ENCODE data around the gene ENO1.

The ENO1 gene

DNA sequence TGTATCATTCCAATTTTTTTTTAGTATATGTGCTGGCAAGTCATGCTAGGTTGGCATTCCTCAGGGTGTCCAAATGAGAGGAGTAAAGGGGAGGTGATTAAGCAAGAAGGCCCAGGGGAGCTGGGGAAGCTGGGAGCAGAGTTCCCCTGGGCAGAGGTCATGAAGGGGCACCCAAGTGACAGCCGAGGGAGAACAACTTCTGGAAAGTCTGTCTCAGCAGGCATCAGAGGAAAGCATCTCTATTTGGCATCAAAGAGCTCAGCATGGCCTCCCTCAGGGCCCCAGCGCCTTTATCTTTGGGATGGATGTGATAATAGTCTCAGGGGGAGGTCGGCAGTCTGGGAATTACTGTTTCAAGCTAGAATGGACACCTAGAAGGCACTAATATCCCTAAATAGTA lies 5.0 kb upstream of the ENO1 start:
- TF ChIP-seq, protein P1, sequence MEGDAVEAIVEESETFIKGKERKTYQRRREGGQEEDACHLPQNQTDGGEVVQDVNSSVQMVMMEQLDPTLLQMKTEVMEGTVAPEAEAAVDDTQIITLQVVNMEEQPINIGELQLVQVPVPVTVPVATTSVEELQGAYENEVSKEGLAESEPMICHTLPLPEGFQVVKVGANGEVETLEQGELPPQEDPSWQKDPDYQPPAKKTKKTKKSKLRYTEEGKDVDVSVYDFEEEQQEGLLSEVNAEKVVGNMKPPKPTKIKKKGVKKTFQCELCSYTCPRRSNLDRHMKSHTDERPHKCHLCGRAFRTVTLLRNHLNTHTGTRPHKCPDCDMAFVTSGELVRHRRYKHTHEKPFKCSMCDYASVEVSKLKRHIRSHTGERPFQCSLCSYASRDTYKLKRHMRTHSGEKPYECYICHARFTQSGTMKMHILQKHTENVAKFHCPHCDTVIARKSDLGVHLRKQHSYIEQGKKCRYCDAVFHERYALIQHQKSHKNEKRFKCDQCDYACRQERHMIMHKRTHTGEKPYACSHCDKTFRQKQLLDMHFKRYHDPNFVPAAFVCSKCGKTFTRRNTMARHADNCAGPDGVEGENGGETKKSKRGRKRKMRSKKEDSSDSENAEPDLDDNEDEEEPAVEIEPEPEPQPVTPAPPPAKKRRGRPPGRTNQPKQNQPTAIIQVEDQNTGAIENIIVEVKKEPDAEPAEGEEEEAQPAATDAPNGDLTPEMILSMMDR (IDR thresholded peaks at IDR 0.05; ENCODE audit: low read depth, low read length, missing control alignments): no peak
- no peak overlapping the region for H3K4me3 ChIP-seq (ENCODE audit: low read depth, low read length)
- DNase-seq (ENCODE audit: low read depth): no peak
- in situ Hi-C loops (cut with HindIII; ENCODE audit: low sequenced_read_pairs): no loop called here

DNA sequence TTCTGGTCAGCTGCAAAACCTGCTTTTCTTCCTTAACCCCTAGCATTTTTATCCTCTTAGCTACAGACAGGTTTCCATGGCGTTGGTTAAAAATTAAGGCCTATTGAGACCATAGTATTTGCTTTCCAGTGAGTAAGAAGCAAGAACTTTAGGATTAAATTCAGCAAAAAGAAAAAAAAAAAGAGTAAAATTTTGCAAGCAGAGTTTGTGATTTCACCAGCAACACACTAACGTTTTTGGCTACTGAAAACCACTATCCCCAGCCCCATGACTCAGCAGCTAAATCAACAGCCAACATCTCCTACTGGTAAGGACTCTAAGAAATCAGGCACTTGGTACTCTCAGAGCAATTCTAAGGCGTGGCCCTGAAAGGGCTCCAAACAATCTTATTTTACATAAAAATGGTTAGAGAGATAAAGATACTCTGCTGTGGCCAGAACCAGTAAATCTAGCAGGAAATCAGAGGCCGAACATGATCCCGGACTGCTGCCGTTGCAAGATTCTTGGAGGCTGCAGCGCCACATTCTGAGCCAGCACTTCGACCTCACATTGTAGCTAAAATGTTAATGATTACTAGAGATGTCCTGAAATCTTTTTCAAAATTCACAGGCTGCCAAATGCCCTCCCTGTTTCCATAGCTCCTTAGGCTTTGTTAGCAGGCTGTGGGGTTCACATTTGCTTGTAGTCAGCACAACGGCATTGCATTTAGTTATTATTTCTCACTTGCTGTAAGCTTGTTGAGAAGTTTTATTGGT lies 1.6 kb upstream of the ENO1 start:
- peak; percentile 90 for DNase-seq (ENCODE audit: low read depth)

DNA sequence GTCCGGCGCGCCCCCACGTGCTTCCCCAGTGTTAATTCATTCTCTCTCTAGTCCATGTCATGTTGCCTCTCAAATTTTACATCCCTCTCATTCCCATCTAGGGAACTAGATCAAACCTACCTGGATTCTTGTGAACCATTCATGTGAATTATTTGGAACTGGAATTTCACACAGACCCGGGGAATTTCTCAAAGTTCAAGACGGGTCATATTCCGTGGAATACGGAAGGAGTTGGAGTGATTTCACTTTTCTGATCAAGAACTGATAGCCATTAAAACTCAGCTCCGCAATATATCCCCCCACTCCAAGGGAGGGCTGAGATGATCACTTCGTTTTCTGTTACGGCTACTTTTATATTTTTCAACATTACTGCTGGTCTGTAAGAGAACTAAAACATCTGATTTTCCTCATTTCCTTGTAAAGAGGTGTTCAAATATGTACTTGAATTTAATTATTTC lies 1.0 kb upstream of the ENO1 start:
- in situ Hi-C loops (cut with HindIII; ENCODE audit: low sequenced_read_pairs): no loop called here
- H3K4me3 ChIP-seq (ENCODE audit: low read depth, low read length): peak overlapping the region; percentile 92
- TF ChIP-seq, protein P1 (IDR thresholded peaks at IDR 0.05; ENCODE audit: low read depth, low read length, missing control alignments): peak; percentile 9
- DNase-seq (ENCODE audit: low read depth): no peak

More for the DNA sequence above, 1.6 kb upstream of the ENO1 start:
- H3K4me3 ChIP-seq (ENCODE audit: low read depth, low read length): peak overlapping the region; percentile 92
- TF ChIP-seq, protein P1 (IDR thresholded peaks at IDR 0.05; ENCODE audit: low read depth, low read length, missing control alignments): peak; percentile 1
- in situ Hi-C loops (cut with HindIII; ENCODE audit: low sequenced_read_pairs): no loop called here

DNA sequence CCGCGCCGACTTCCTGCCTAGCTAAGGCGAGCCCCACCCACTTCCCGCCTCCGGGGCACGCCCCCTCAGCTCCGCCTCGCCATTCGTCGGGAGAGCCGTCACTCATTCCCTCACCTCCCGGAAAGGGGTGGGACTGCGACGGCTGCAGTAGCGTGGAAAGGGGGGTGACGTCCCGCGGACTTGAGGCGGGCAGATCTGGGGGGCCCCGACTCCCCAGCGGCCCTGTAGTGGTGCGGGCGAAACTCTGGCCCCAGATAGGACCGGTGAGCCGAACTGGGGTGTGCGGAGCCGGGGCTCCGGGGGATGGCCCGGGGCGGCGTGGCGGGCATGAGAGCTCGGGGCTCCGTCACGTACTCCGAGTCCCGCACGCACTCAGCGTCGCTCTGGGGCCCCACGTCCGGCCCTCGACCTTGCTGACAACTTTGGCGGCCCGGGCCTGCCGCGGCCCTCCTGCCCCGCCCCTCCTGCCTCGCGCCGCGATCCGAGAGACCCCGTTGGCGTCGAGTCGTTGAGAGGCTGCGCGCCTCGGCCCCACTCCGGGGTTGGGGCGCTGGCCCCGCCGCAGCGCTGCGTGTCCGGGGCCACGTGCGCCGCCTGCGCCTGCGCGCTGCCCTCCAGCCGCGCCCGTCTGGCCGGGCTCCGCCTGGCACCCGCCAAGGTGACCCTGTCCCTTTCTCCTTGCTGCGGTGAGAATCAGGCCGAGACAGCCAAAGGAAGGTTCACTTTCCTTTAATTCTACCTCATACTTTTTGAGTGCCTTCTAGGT lies 395 bp upstream of the ENO1 start:
- peak overlapping the region; percentile 92 for H3K4me3 ChIP-seq (ENCODE audit: low read depth, low read length)
- DNase-seq (ENCODE audit: low read depth): peak; percentile 93
- TF ChIP-seq, protein P1 (IDR thresholded peaks at IDR 0.05; ENCODE audit: low read depth, low read length, missing control alignments): no peak
- in situ Hi-C loops (cut with HindIII; ENCODE audit: low sequenced_read_pairs): no loop called here

DNA sequence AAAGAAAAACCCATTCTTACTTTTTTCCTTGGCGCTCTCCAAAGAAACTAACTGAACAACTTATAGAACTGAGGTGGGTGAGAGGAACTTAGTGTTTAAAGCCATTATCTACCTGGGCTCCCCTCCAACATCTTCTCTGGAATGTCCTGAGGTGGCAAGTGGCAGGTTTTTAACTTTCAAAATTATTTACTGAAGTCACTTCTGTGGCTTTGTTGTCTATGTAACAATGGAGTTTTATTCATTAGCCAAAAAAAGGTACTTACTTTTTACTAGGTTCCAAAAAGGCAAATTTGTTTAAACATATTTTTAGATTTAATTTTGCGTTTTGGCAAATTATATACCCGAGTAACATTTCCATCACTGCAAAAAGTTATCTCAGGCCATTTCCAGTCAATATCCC lies 2.4 kb downstream of the ENO1 start:
- TF ChIP-seq, protein P1 (IDR thresholded peaks at IDR 0.05; ENCODE audit: low read depth, low read length, missing control alignments): no peak
- DNase-seq (ENCODE audit: low read depth): no peak
- in situ Hi-C loops (cut with HindIII; ENCODE audit: low sequenced_read_pairs): no loop called here
- H3K4me3 ChIP-seq (ENCODE audit: low read depth, low read length): peak overlapping the region; percentile 92

DNA sequence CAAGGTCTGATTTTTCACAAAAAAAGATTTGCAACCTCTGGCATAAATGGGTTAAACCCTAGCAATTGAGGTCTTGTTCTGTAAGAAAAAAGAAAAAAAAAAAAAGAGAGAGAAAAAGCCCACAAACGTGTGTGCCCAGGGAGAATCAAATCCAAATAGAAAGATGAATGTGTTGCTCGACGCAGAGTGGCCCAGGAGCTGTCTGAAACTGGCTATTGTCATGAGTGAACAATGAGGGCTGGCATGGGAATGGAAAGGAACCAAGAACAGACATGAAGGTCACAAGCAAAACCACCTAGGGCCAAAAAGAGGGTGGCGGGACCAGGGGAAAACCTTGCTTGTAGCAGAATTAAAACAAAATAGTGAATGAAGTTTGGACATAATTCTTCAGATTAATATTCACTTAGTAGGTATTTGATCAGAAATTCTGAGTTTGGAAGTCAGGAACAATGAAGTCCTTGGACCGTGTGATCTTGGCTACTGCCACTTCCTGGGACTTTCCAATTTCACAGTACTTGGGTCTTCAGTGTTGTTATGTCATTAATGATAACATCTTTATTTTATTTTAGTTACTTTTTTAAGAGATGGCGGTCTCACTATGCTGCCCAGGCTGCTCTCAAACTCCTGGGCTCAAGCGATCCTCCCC lies 3.1 kb downstream of the ENO1 start:
- no peak for DNase-seq (ENCODE audit: low read depth)
- H3K4me3 ChIP-seq (ENCODE audit: low read depth, low read length): peak overlapping the region; percentile 92

More for the DNA sequence above, 3.1 kb downstream of the ENO1 start:
- TF ChIP-seq, protein P1 (IDR thresholded peaks at IDR 0.05; ENCODE audit: low read depth, low read length, missing control alignments): no peak
- in situ Hi-C loops (cut with HindIII; ENCODE audit: low sequenced_read_pairs): no loop called here

All from astrocyte of the cerebellum (primary cell).